HG03469 (cell line): Measurements from ENCODE around the gene FGF7.
"Not testable (repeated sequence)": the region's sequence is repeated elsewhere in the genome, so short reads cannot be mapped to it uniquely, and the experiment has no call there.

ENCODE experiments used
- ATAC-seq: cut with Tn5 transposase; IDR thresholded peaks from one replicate; pipeline ENCODE4 v1.9.1; 2021; ENCODE audit warnings: mild to moderate bottlenecking, moderate library complexity, moderate number of reproducible peaks; ENCODE audit not compliant: unreplicated experiment

Gene FGF7

GRCh38 chr15:49423021-49423420 is at the start of gene FGF7:
Gene FGF7, plus strand, starts transcription at chr15:49423242. Its CDS starts 1,056 bp downstream, at chr15:49424298.
- no peak for ATAC-seq

- no peak for ATAC-seq
Measured at GRCh38 chr15:49379996-49380395, 43.0 kb upstream of the FGF7 start.

GRCh38 chr15:49380912-49381311 is 42.1 kb upstream of the FGF7 start:
- no peak for ATAC-seq

GRCh38 chr15:49382394-49382793 is 40.6 kb upstream of the FGF7 start:
- ATAC-seq: no peak

- no peak for ATAC-seq
Measured at GRCh38 chr15:49383266-49383665, 39.8 kb upstream of the FGF7 start.

- no peak for ATAC-seq
Measured at GRCh38 chr15:49387471-49387870, 35.6 kb upstream of the FGF7 start.

- not testable (repeated sequence) for ATAC-seq
Measured at GRCh38 chr15:49402515-49403296, 20.3 kb upstream of the FGF7 start.

- no peak for ATAC-seq
Measured at GRCh38 chr15:49406352-49407118, 16.5 kb upstream of the FGF7 start.

- no peak for ATAC-seq
Measured at GRCh38 chr15:49410641-49411040, 12.4 kb upstream of the FGF7 start.

- no peak for ATAC-seq
Measured at GRCh38 chr15:49412797-49413196, 10.2 kb upstream of the FGF7 start.

GRCh38 chr15:49415149-49415548 is 7.9 kb upstream of the FGF7 start:
- ATAC-seq: no peak

GRCh38 chr15:49415638-49416037 is 7.4 kb upstream of the FGF7 start:
- no peak for ATAC-seq

- no peak for ATAC-seq
Measured at GRCh38 chr15:49418811-49419210, 4.2 kb upstream of the FGF7 start.

GRCh38 chr15:49421991-49422390 is 1.1 kb upstream of the FGF7 start:
- no peak for ATAC-seq

GRCh38 chr15:49423901-49424550 is 984 bp downstream of the FGF7 start:
- ATAC-seq: no peak

GRCh38 chr15:49424954-49425353 is 1.9 kb downstream of the FGF7 start:
- ATAC-seq: no peak

- no peak for ATAC-seq
Measured at GRCh38 chr15:49427372-49427771, 4.3 kb downstream of the FGF7 start.

- no peak for ATAC-seq
Measured at GRCh38 chr15:49428409-49429095, 5.5 kb downstream of the FGF7 start.

- no peak for ATAC-seq
Measured at GRCh38 chr15:49430046-49430445, 7.0 kb downstream of the FGF7 start.

- ATAC-seq: no peak
Measured at GRCh38 chr15:49435174-49435573, 12.1 kb downstream of the FGF7 start.

GRCh38 chr15:49436751-49437150 is 13.7 kb downstream of the FGF7 start:
- no peak for ATAC-seq
